IMR-90 (cell line): ENCODE data around the gene BATF. TPM values are rescaled to one million over a fixed set of nuclear protein-coding genes. Genes with fewer than 3 reads are reported as not detected.

Experiments
- ATAC-seq: fragments of 200-7000 bp; cut with Tn5 transposase; 2 replicates; pipeline ENCODE4 v1.9.1; 2020; ENCODE audit warnings: low read depth, mild to moderate bottlenecking, moderate library complexity
- BruUV-seq: library from RNA; stranded (reverse); fragments of 400-500 nt; replicated peaks from 2 replicates; lab custom pipeline; 2021; lab: Mats Ljungman, UMichigan
- CTCF ChIA-PET: fragments of 300-600 bp; formaldehyde crosslinking; extraction: SDS; loops from one replicate; lab custom pipeline; 2021; ENCODE audit warnings: antibody characterized with exemption; lab: Yijun Ruan, JAX
- POLR2A ChIA-PET: fragments of 300-600 bp; sonication (Branson Sonifier 250); formaldehyde crosslinking; loops from one replicate; lab custom pipeline; 2022; ENCODE audit warnings: antibody characterized with exemption; ENCODE audit not compliant: unreplicated experiment; lab: Charles Lee
- DNase-seq: peaks from one replicate; pipeline ENCODE4 v3.0.0; 2013
- H2AFZ ChIP-seq: replicated peaks from 2 replicates; pipeline ENCODE3; 2013; ENCODE audit warnings: low read length, mild to moderate bottlenecking; ENCODE audit not compliant: poor library complexity
- H2AK5ac ChIP-seq: 2 replicates; pipeline ENCODE4 v1.6.1; 2013; ENCODE audit warnings: low read depth, low read length, inconsistent platforms
- H2AK9ac ChIP-seq: replicated peaks from 2 replicates; pipeline ENCODE3; 2013; ENCODE audit warnings: mild to moderate bottlenecking, low read depth, low read length, moderate library complexity; ENCODE audit not compliant: poor library complexity
- H2BK120ac ChIP-seq: 2 replicates; pipeline ENCODE4 v1.6.1; 2013; ENCODE audit warnings: low read depth, low read length, inconsistent platforms
- H2BK15ac ChIP-seq: 3 replicates; pipeline ENCODE4 v1.6.1; 2013; ENCODE audit warnings: low read depth, low read length, inconsistent platforms
- H2BK20ac ChIP-seq: 2 replicates; pipeline ENCODE4 v1.6.1; 2013; ENCODE audit warnings: low read depth, mild to moderate bottlenecking, inconsistent platforms, low read length, moderate library complexity
- H2BK5ac ChIP-seq: 2 replicates; pipeline ENCODE4 v1.6.1; 2013; ENCODE audit warnings: mild to moderate bottlenecking, low read depth, low read length, inconsistent platforms; ENCODE audit not compliant: poor library complexity, severe bottlenecking
- H3K14ac ChIP-seq: replicated peaks from 2 replicates; pipeline ENCODE4 v1.6.1; 2013; ENCODE audit warnings: low read depth, low read length, inconsistent platforms
- H3K18ac ChIP-seq: 2 replicates; pipeline ENCODE4 v1.6.1; 2013; ENCODE audit warnings: low read depth, low read length, control low read depth
- H3K23ac ChIP-seq: 2 replicates; pipeline ENCODE4 v1.6.1; 2013; ENCODE audit warnings: low read depth, low read length, inconsistent platforms
- H3K27ac ChIP-seq: 2 replicates; pipeline ENCODE4 v1.5.1; 2013; ENCODE audit warnings: mild to moderate bottlenecking, control low read depth, low read length; ENCODE audit not compliant: insufficient read depth
- H3K27me3 ChIP-seq: 2 replicates; pipeline ENCODE4 v1.6.1; 2013; ENCODE audit warnings: low read length; ENCODE audit not compliant: control insufficient read depth, insufficient read depth
- H3K36me3 ChIP-seq: 2 replicates; pipeline ENCODE4 v1.6.1; 2013; ENCODE audit warnings: low read length, mixed read lengths; ENCODE audit not compliant: control insufficient read depth, insufficient read depth
- H3K4ac ChIP-seq: 2 replicates; pipeline ENCODE4 v1.6.1; 2013; ENCODE audit warnings: low read depth, low read length, inconsistent platforms
- H3K4me1 ChIP-seq: 2 replicates; pipeline ENCODE4 v1.6.1; 2013; ENCODE audit warnings: low read length, mixed read lengths; ENCODE audit not compliant: control insufficient read depth, insufficient read depth
- H3K4me2 ChIP-seq: 2 replicates; pipeline ENCODE4 v1.6.1; 2013; ENCODE audit warnings: low read depth, mild to moderate bottlenecking, control low read depth, low read length, moderate library complexity
- H3K4me3 ChIP-seq: 2 replicates; pipeline ENCODE4 v1.5.1; 2013; ENCODE audit warnings: low read depth, mild to moderate bottlenecking, control low read depth, low read length, moderate library complexity; ENCODE audit not compliant: insufficient read depth
- H3K56ac ChIP-seq: 2 replicates; pipeline ENCODE4 v1.6.1; 2013; ENCODE audit warnings: low read length, inconsistent platforms; ENCODE audit not compliant: insufficient read depth; ENCODE audit errors: extremely low read depth
- H3K79me1 ChIP-seq, 2 experiments: 2 replicates each; pipeline ENCODE4 v1.6.1; 2013; ENCODE audit warnings: low read length in 2 of 2, inconsistent platforms in 1 of 2, low read depth in 1 of 2
- H3K9ac ChIP-seq: 2 replicates; pipeline ENCODE4 v1.6.1; 2013; ENCODE audit warnings: low read depth, low read length, control low read depth
- H3K9me1 ChIP-seq: 2 replicates; pipeline ENCODE4 v1.6.1; 2013; ENCODE audit warnings: low read length, inconsistent platforms; ENCODE audit not compliant: insufficient read depth
- H3K9me3 ChIP-seq: 2 replicates; pipeline ENCODE4 v1.6.1; 2013; ENCODE audit warnings: low read length; ENCODE audit not compliant: control insufficient read depth, insufficient read depth
- H4K20me1 ChIP-seq: 2 replicates; pipeline ENCODE4 v1.6.1; 2013; ENCODE audit warnings: low read length, inconsistent platforms; ENCODE audit not compliant: insufficient read depth
- H4K5ac ChIP-seq: 2 replicates; pipeline ENCODE4 v1.6.1; 2013; ENCODE audit warnings: mild to moderate bottlenecking, low read depth, low read length, control low read depth
- H4K8ac ChIP-seq, 2 experiments: 2 replicates each; pipeline ENCODE4 v1.6.1; 2013; ENCODE audit warnings: low read depth in 2 of 2, low read length in 2 of 2, control low read depth in 1 of 2, inconsistent platforms in 1 of 2
- H4K91ac ChIP-seq: 2 replicates; pipeline ENCODE4 v1.6.1; 2013; ENCODE audit warnings: low read depth, low read length, inconsistent platforms; ENCODE audit not compliant: insufficient read depth
- FOS ChIP-seq: fragments of 150-350 bp; IDR thresholded peaks from 2 replicates; pipeline ENCODE4 v1.6.1; 2016; ENCODE audit warnings: low read depth, low read length
- WGBS, 2 experiments: methylation state at CpG; one replicate each; pipeline versions ENCODE4 v1.1.5 to v1.1.7; 2013; ENCODE audit warnings: missing lambda C conversion rate in 2 of 2; ENCODE audit not compliant: insufficient read length in 1 of 2; ENCODE audit errors: extremely low coverage in 2 of 2; 5-methylcytosine and 5-hydroxymethylcytosine counted together
- dilution Hi-C: fragments of 300-500 bp; cut with HindIII; formaldehyde crosslinking; loops from one replicate; pipeline ENCODE4 v1.14.3; 2018; ENCODE audit warnings: low sequenced_read_pairs; ENCODE audit not compliant: unreplicated experiment
- in situ Hi-C: fragments of 300-500 bp; cut with MboI; formaldehyde crosslinking; loops from 3 replicates; pipeline ENCODE4 v1.14.3; 2019; ENCODE audit warnings: low sequenced_read_pairs, inconsistent platforms, mixed read lengths
- intact Hi-C: fragments of 100-400 bp; cut with micrococcal nuclease; formaldehyde crosslinking; loops from 2 replicates; pipeline ENCODE4 v1.10.0; 2022
- polyA plus RNA-seq, 3 experiments: library from polyadenylated mRNA; depleted of rRNA; stranded (reverse); fragments of >200 nt; gene quantifications; 2 replicates each; pipeline ENCODE4 v1.2.3, GENCODE V29; 2012; ENCODE audit warnings: low replicate concordance in 1 of 3
- total RNA-seq: library from RNA; depleted of rRNA; stranded (reverse); fragments of >200 nt; gene quantifications from 2 replicates; pipeline ENCODE4 v1.2.3, GENCODE V29; 2012

The BATF gene
- total and polyA plus RNA-seq, 2 of the 4 experiments (the other 2 are of a cell fraction) = not detected

DNA sequence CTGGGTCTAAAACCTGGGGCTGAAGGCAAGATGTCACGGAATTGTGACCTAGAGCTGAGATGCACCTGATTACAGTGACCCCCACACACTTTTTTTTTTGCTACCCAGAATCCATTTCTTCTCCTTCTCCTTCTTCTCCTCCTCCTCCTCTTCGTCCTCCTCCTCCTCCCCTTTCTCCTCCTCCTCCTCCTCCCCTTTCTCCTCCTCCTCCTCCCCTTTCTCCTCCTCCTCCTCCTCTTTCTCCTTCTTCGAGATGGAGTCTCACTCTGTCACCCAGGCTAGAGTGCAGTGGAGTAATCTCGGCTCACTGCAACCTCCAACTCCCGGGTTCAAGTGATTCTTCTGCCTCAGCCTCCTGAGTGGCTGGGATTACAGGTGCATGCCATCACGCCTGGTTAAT lies 36.8 kb downstream of the BATF start:
- H3K56ac ChIP-seq = no peak overlapping the region
- no peak overlapping the region for H2AK5ac ChIP-seq
- H2AFZ ChIP-seq = no peak overlapping the region
- no TSS peak for BruUV-seq
- no peaks in the 10 kb centered on the region for H3K79me1 ChIP-seq
- no peak overlapping the region for H3K4me2 ChIP-seq
- no peak overlapping the region for H3K14ac ChIP-seq
- no peak overlapping the region for H2AK9ac ChIP-seq
- POLR2A ChIA-PET = no interaction called here
- no peak overlapping the region for H3K4ac ChIP-seq
- H2BK120ac ChIP-seq = no peak overlapping the region
- 90% methylated on average over 2 of the region's 6 CpGs; no CpG with 5 or more reads in 1 of the 2 experiments for whole genome bisulfite sequencing, 2 experiments
- H3K9me3 ChIP-seq = peaks cover 8% of the 10 kb centered on the region
- H3K23ac ChIP-seq = no peak overlapping the region
- no peaks in the 10 kb centered on the region for H3K9me1 ChIP-seq
- no peaks in the 10 kb centered on the region for H4K20me1 ChIP-seq
- dilution Hi-C loops (no loop called here), in situ Hi-C loops (no loop called here), intact Hi-C loops (no loop called here)
- no peak overlapping the region for H4K5ac ChIP-seq
- H3K36me3 ChIP-seq = no peaks in the 10 kb centered on the region
- H2BK5ac ChIP-seq = no peak overlapping the region
- TF ChIP-seq FOS = no peak
- peaks cover 5% of the 10 kb centered on the region for H3K4me1 ChIP-seq
- peaks cover 16% of the 10 kb centered on the region for H3K27me3 ChIP-seq
- ATAC-seq (no peak), DNase-seq (no peak)
- no peak overlapping the region for H3K18ac ChIP-seq
- CTCF ChIA-PET = no interaction called here
- no peak overlapping the region for H3K27ac ChIP-seq
- H3K9ac ChIP-seq = no peak overlapping the region
- H2BK15ac ChIP-seq = no peak overlapping the region
- H2BK20ac ChIP-seq = no peak overlapping the region
- no peak overlapping the region for H4K91ac ChIP-seq
- H3K4me3 ChIP-seq = no peak overlapping the region
- H4K8ac ChIP-seq = no peak overlapping the region
